Measurements from ENCODE around the gene KRT83. TPM values are rescaled to one million over a fixed set of nuclear protein-coding genes. Genes with fewer than 3 reads are reported as not detected.
A peak's percentile ranks its signal among the peaks of the same experiment; 100 is the strongest.

Gene KRT83
- total and polyA plus RNA-seq, 12 donors, result not detected

DNA sequence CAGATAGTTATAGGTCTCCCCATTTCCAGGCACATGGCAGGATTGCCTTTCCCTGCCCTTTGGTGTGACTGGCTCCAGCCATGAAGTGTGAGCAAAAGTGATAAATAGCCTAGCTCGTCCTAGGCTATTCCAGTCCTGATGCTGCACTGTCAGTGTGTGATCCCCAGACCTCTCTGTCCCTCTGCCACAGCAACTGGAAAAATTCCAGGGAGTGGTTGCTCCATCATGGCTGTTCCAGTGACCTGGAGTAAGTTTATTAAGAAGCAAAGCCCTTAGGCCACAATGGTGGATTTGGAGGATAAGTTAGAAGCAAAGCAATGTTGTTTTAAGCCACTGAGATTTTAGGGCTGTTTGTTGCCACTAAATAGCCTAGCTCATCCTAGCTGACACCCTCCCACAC, 9.8 kb upstream of the KRT83 start:
- Histone ChIP-seq H3K4me3 (no peak overlapping the region), H3K36me3 (replicated peaks in 1 of 2) (no peaks in the 10 kb centered on the region), H3K27me3 (peaks cover 4% of the 10 kb centered on the region), H3K27ac (no peak overlapping the region), H3K9me3 (replicated peaks in 1 of 3) (no peaks in the 10 kb centered on the region), H3K4me1 (replicated peaks in 1 of 2) (no peaks in the 10 kb centered on the region)
- intact Hi-C loops (cut with DNase I), result no loop called here
- no peak for DNase-seq
- 32 to 75% (median 45%) methylated on average over 1 of the region's 1 CpG; no CpG with 5 or more reads in 1 of the 4 donors for WGBS, 4 donors
- no peak for TF ChIP-seq POLR2A (IDR thresholded peaks at IDR 0.05)
- TF ChIP-seq CTCF (IDR thresholded peaks at IDR 0.05), result no peak

DNA sequence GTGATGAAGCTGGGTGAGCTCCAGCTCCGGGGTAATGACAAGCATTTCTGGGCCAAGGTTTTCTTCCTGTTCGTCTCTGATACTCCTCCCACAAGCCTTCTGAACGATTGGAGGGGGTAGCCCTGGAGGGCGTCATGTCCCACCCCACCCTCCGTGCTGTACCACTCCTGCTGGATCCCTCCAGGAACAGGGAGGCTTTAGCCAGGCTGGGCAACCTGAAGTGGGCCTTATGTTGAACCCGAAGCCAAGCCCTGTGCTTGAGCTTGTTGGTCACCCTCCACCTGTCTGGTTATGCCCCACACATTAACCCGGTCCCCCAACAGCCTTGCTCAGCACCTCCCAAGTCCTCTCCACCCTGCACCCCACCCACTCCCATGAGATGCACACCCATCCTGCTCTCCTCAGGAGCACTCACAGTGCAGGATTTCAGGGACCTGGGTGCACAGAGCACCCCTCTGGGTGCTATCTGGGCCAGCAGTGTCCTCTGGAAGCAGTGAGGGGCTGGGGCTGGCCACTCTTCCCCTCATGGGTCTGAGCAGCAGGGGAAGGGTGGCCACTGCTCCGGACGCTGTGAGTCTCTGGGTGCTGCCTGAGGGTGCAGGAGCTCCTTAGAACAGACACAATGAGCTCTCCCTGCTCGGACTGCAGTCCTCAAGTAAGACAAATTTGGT, 6.8 kb upstream of the KRT83 start:
- WGBS, 4 donors, result 58 to 76% (median 61%) methylated on average over 7 to 10 of the region's 10 CpGs
- Histone ChIP-seq H3K36me3 (replicated peaks in 1 of 2) (no peaks in the 10 kb centered on the region), H3K4me3 (no peak overlapping the region), H3K4me1 (replicated peaks in 1 of 2) (no peaks in the 10 kb centered on the region), H3K27ac (no peak overlapping the region), H3K9me3 (replicated peaks in 1 of 3) (no peaks in the 10 kb centered on the region), H3K27me3 (peaks cover 4% of the 10 kb centered on the region)
- no peak for DNase-seq
- TF ChIP-seq CTCF (IDR thresholded peaks at IDR 0.05), result no peak
- no peak for TF ChIP-seq POLR2A (IDR thresholded peaks at IDR 0.05)
- intact Hi-C loops (cut with DNase I), result loop anchor here (2.0 to 10.0 kb wide), 4 partner anchors 96 to 173 kb away; partner anchors contain the start of gene KRT7 (in 1 of the 2)

DNA sequence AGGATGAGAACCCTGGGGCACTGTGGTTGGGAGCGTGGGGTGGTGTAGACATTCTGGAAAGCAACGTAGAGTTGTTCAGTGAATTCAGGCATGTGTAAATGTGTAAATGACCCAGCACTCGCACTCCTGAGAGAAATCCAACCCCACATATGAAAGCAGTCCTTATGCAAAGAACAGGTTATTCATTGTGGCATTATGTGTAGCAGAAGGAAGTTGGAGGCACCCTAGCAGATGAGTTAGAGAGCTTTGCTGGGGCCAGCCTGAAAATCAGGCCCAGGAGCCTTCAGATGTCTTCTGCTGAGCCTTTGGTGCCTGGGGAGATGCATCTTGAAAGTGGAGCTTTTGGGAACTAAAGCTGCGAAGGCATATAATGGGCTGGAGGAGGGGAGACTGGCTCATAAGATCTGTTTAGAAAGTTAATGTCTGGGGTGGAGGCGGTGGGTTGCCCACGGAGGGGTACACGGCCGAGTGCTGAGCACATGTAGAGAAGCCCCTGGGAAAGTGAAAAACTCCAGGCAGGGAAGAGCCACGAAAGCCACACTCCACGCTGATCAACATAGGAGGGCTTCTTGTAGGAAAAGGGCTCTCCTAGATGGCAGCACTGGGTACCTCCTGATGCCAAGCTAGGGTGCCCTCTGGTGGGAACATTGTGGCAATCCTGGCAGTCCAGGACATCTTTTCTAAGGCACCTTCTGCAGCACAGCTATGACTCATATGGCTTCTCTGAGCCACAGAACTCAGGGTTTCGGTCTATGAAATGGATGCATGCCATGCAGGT, 6.0 kb upstream of the KRT83 start:
- Histone ChIP-seq H3K4me3 (no peak overlapping the region), H3K36me3 (replicated peaks in 1 of 2) (no peaks in the 10 kb centered on the region), H3K9me3 (replicated peaks in 1 of 3) (no peaks in the 10 kb centered on the region), H3K4me1 (replicated peaks in 1 of 2) (no peaks in the 10 kb centered on the region), H3K27ac (no peak overlapping the region), H3K27me3 (peaks cover 4% of the 10 kb centered on the region)
- peak; percentile 77 to 93 (median 87) for DNase-seq
- WGBS, 4 donors, result 42 to 45% (median 44%) methylated on average over 10 to 11 of the region's 11 CpGs
- no peak for TF ChIP-seq POLR2A (IDR thresholded peaks at IDR 0.05)
- TF ChIP-seq CTCF (IDR thresholded peaks at IDR 0.05), result peak; percentile 53 to 83 (median 77)
- intact Hi-C loops (cut with DNase I), result loop anchor here (2.0 to 10.0 kb wide), 4 partner anchors 95 to 172 kb away; partner anchors contain the start of gene KRT7 (in 1 of the 2)

DNA sequence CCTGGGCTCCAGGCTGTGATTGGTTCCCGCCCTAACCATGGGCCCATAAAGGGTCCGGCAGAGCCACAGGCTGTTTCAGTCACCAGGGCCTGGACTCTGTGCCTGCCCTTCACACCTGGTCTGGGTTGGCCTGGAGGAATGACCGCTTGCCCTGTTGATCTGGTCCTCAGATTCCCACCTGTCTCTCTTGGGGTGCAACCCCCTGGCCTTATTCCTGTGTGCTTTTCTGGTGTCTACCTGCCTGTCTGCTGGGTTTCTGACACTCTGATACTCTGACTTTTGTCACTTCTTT, 2.9 kb upstream of the KRT83 start:
- Histone ChIP-seq H3K4me3 (no peak overlapping the region), H3K9me3 (replicated peaks in 1 of 3) (no peaks in the 10 kb centered on the region), H3K27me3 (peaks cover 19% of the 10 kb centered on the region), H3K36me3 (replicated peaks in 1 of 2) (no peaks in the 10 kb centered on the region), H3K4me1 (replicated peaks in 1 of 2) (no peaks in the 10 kb centered on the region), H3K27ac (no peak overlapping the region)
- 84 to 100% (median 89%) methylated on average over 3 of the region's 3 CpGs for WGBS, 4 donors
- TF ChIP-seq CTCF (IDR thresholded peaks at IDR 0.05) (no peak), POLR2A (IDR thresholded peaks at IDR 0.05) (no peak)
- DNase-seq, result no peak
- intact Hi-C loops (cut with DNase I), result loop anchor here in 1 of 2 donors (10.0 kb wide), 1 partner anchor 109 kb away; no protein-coding TSS in a partner anchor
